ENCODE data around the gene ZFTA.

ZFTA gene

DNA sequence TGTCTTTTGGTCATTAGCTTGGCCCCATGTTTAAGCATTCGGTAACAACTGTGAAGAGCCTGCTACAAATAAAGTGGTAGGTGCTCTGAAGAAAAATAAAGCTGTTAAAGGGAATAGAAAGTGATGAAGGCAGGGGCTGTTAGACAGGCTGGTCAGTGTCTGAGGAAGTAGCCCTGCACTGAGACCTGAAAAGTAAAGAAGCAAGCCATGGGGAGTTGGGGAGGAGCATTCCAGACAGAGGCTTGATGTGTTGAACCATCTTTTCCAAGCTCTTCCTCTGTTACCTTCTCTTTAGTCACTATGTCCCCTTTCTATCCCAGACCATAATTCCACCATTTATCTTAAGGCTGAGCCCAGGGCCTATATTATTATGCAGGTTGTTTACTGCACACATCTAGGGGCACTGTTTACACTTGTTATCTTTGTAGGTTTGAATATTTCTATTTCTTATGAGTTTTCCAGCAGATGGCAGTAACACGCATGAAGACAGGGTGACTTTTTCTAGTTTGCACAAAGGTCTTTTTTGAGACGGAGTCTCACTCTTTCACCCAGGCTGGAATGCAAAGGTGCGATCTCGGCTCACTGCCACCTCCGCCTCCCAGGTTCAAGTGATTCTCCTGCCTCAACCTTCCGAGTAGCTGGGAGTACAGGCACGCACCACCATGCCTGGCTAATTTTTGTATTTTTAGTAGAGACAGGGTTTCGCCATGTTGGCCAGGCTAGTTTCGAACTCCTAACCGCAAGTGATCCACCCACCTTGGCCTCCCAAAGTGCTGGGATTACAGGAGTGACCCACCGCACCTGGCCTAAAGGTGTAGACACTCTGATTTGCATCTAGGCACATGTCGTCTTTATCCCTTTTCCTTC, 23.0 kb downstream of the ZFTA start:
- no peak for DNase-seq

DNA sequence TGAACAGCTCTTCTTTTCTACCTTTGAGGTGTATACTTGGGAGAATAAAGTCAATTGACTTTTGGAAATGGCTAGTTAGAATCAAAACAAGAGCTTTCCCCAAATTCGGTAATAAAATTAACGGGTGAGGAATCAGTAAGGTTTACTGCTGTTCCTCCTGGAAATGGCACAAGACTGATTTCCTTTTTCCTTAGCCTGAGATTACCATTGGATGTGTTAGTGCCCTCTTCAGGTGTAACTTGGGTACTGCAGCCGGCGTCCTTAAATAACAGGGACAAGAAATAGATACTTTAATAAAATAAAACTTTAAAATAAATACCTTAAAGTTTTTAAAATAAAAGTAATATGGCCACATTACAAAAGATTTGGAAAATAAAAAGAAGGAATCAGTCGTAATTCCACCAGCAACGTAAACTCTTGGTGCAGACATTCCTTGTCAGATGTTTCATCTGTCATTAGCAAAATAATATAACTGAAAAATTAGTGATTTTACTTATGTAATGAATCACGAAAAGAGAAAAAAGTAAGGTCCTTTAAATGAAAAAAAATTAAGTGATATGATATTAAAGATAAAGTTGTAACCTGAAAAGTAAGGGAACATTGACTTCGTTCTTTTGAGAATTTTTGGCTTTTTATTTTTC, 29.7 kb downstream of the ZFTA start:
- DNase-seq: peak; percentile 90

DNA sequence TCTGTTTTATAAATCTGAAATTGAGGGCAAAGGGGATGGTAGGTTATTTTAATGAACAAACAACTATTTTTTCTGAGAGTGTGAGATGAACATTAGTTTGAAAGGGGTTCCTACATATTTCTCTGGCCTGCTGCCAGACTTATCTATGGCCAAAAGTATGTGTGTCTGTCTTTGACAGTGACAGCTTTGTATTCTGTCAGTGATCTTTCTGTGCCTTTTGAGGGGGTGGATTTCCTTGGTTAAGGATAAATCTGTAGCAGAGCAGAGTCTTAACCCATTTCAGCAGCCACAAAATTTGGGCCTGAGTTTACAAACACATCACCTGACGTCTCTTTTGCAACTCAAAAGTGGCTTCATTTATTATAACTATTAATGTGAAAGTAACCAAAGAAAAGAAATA, 30.9 kb downstream of the ZFTA start:
- DNase-seq: no peak

DNA sequence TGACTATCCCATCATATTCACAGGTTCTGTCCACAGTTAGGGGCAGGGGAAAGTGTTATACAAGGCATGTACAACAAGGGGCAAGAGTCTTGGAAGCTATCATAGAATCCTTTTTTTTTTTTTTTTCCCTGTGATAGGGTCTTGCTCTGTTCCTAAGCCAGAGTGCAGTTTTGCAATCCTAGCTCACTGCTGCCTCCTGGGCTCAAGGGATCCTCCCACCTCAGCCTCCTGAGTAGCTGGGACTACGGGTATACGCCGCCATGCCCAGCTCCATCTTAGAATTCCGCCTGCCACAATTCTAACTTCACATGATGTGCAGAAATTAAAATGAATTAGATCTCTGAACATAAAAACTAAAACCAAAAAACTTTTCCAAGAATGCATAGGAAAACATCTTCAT, 31.7 kb downstream of the ZFTA start:
- no peak for DNase-seq

DNA sequence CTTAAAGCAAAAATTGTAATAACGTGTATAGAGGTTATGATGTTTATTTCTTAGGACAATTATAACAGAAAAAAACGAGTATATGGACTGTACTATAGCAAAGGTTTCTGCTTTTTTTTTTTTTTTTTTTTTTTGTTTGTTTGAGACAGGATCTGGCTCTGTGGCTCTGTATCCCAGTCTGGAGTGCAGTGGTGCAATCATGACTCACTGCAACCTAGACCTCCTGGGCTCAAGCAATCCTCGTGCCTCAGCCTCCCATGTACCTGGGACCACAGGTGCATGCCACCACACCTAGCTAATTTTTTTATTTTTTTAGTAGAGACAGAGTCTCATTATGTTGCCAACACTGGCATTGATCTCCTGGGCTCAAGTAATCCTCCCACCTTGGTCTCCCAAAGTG, 39.2 kb downstream of the ZFTA start:
- DNase-seq: no peak

DNA sequence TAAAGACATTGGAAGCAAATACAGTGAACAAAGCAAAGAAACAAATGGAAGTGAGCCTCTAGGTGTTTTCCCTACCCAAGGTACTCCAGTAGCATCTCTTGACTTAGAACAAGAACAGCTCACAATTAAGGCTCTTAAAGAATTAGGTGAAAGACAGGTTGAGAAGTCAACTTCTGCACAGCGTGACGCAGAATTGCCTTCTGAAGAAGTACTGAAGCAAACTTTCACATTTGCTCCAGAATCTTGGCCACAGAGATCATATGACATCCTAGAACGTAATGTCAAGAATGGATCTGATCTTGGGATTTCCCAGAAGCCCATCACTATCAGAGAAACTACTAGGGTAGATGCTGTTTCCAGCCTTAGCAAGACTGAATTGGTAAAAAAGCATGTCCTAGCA, 48.0 kb downstream of the ZFTA start:
- no peak for DNase-seq

DNA sequence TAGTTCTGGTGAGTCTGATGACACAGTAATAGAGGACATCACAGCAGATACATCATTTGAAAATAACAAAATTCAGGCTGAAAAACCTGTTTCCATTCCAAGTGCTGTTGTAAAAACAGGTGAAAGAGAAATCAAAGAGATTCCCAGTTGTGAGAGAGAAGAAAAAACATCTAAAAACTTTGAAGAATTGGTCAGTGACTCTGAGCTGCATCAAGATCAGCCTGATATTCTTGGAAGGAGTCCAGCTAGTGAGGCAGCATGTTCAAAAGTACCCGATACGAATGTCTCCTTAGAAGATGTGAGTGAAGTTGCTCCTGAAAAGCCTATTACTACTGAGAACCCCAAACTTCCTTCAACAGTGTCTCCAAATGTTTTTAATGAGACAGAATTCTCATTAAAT, 48.6 kb downstream of the ZFTA start:
- DNase-seq: no peak

DNA sequence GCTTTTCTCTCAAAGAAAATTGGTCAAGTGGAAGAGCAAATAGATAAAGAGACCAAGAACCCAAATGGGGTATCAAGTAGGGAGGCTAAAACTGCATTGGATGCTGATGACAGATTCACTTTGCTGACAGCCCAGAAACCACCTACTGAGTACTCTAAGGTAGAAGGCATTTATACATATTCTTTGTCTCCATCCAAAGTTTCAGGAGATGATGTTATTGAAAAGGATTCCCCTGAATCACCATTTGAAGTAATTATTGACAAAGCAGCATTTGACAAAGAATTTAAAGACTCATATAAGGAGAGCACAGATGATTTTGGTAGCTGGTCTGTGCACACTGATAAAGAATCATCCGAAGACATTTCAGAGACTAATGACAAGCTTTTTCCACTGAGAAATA, 49.6 kb downstream of the ZFTA start:
- no peak for DNase-seq

Measured in eye (tissue), 1 donor.